RWPE2 (cell line): ENCODE results near the gene SCYL3.
"Not testable (repeated sequence)": the region's sequence is repeated elsewhere in the genome, so short reads cannot be mapped to it uniquely, and the experiment has no call there.

Experiments
- ATAC-seq: fragments of 200-7000 bp; cut with Tn5 transposase; 3 replicates; pipeline ENCODE4 v1.9.1; 2021; ENCODE audit warnings: low read depth
- DNase-seq: peaks from one replicate; pipeline ENCODE4 v3.0.0-alpha.2; 2020; ENCODE audit warnings: low spot score
- H3K27ac ChIP-seq: fragments of 450-650 bp; 2 replicates; pipeline ENCODE4 v1.5.1; 2017; ENCODE audit warnings: mild to moderate bottlenecking; ENCODE audit not compliant: poor library complexity, severe bottlenecking
- H3K27me3 ChIP-seq: fragments of 250-450 bp; sonication (Bioruptor Pico); 2 replicates; pipeline ENCODE4 v1.5.1; 2021; ENCODE audit warnings: mild to moderate bottlenecking, moderate library complexity; ENCODE audit not compliant: insufficient read depth, poor library complexity, severe bottlenecking
- H3K36me3 ChIP-seq: fragments of 250-450 bp; sonication (Bioruptor Pico); 2 replicates; pipeline ENCODE4 v1.5.1; 2020; ENCODE audit warnings: low read depth, mild to moderate bottlenecking, moderate library complexity
- H3K4me1 ChIP-seq: fragments of 250-450 bp; sonication (Bioruptor Pico); 2 replicates; pipeline ENCODE4 v1.5.1; 2021; ENCODE audit warnings: mild to moderate bottlenecking, moderate library complexity; ENCODE audit not compliant: insufficient read depth, poor library complexity, severe bottlenecking
- H3K4me3 ChIP-seq: fragments of 250-450 bp; sonication (Bioruptor Pico); 2 replicates; pipeline ENCODE4 v1.5.1; 2021; ENCODE audit warnings: mild to moderate bottlenecking, moderate library complexity; ENCODE audit not compliant: severe bottlenecking
- H3K9me3 ChIP-seq: fragments of 250-450 bp; sonication (Bioruptor Pico); 2 replicates; pipeline ENCODE4 v1.5.1; 2021; ENCODE audit warnings: mild to moderate bottlenecking, moderate library complexity; ENCODE audit not compliant: severe bottlenecking
- TF ChIP-seq, protein P1 (sequence below): fragments of 450-650 bp; IDR thresholded peaks from one replicate; pipeline ENCODE4 v1.5.1; 2017; ENCODE audit warnings: mild to moderate bottlenecking, moderate library complexity; ENCODE audit not compliant: poor library complexity, severe bottlenecking

SCYL3 gene

DNA sequence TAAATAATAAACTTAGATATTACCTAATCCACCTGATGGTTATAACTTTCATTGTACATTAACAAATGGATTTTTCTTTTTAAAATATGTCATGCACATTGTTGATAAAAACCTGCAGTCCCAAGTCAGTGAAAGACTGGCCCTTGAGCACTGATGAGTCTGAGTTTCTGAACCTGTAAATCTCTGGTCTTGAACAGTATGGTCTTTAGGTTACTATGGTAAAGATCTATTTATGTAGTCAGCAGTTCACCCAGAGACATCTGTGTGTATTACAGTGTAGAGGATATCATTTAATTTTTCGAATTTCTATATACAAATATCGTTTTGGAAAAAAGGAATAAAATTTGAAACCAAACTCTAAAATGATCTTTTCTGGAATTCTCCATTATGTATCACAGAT lies 30.4 kb upstream of the SCYL3 start:
- Histone ChIP-seq H3K4me1 (no peaks in the 10 kb centered on the region), H3K9me3 (peaks cover 2% of the 10 kb centered on the region), H3K27ac (no peak overlapping the region), H3K36me3 (no peaks in the 10 kb centered on the region), H3K4me3 (no peak overlapping the region), H3K27me3 (no peaks in the 10 kb centered on the region)
- no peak for DNase-seq
- TF ChIP-seq, protein P1, sequence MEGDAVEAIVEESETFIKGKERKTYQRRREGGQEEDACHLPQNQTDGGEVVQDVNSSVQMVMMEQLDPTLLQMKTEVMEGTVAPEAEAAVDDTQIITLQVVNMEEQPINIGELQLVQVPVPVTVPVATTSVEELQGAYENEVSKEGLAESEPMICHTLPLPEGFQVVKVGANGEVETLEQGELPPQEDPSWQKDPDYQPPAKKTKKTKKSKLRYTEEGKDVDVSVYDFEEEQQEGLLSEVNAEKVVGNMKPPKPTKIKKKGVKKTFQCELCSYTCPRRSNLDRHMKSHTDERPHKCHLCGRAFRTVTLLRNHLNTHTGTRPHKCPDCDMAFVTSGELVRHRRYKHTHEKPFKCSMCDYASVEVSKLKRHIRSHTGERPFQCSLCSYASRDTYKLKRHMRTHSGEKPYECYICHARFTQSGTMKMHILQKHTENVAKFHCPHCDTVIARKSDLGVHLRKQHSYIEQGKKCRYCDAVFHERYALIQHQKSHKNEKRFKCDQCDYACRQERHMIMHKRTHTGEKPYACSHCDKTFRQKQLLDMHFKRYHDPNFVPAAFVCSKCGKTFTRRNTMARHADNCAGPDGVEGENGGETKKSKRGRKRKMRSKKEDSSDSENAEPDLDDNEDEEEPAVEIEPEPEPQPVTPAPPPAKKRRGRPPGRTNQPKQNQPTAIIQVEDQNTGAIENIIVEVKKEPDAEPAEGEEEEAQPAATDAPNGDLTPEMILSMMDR, result no peak
- no peak for ATAC-seq

- Histone ChIP-seq H3K4me1 (no peaks in the 10 kb centered on the region), H3K36me3 (no peaks in the 10 kb centered on the region), H3K27me3 (no peaks in the 10 kb centered on the region), H3K27ac (no peak overlapping the region), H3K4me3 (no peak overlapping the region), H3K9me3 (no peaks in the 10 kb centered on the region)
- ATAC-seq (no peak), DNase-seq (no peak)
- TF ChIP-seq, protein P1, result no peak
Measured at GRCh38 chr1:169921080-169921479, 27.4 kb upstream of the SCYL3 start.

DNA sequence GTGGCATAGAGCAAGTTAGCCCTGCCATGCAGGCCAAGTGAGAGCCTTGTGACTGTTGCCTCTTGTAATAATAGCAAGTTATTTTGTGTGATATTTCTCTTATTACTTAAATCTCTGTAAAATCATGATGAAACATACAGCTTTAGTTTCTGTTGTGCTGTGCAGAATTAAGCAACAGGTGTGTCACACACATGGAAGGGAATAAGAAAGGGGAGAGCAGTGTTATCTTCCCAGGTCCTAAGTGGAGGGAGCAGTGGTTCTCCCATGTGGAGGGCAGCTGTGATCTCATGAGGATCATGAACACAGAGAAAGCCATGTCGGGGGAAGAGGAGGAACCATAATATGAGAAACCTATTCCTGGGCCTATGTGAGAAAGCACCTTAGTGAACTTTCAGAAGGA lies 25.2 kb upstream of the SCYL3 start:
- Histone ChIP-seq H3K27ac (no peak overlapping the region), H3K36me3 (no peaks in the 10 kb centered on the region), H3K4me1 (peaks cover 11% of the 10 kb centered on the region), H3K27me3 (no peaks in the 10 kb centered on the region), H3K9me3 (no peaks in the 10 kb centered on the region), H3K4me3 (no peak overlapping the region)
- TF ChIP-seq, protein P1, result no peak
- no peak for ATAC-seq
- no peak for DNase-seq

DNA sequence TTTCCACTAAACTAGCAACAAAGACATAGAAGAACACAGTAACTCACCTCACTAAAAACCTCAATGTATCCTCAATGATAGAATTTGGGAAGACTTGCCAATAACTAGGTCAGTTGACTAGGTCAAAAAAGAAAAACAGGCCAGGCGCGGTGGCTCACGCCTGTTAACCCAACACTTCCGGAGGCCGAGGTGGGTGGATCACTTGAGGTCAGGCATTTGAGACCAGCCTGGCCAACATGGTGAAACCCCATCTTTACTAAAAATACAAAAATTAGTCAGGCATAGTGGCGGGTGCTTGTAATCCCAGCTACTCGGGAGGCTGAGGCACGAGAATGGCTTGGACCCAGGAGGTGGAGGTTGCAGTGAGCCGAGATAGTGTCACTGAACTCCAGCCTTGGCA lies 24.5 kb upstream of the SCYL3 start:
- H3K27ac ChIP-seq, H3K4me3 ChIP-seq: not testable (repeated sequence)

GRCh38 chr1:169915150-169915549 lies 21.5 kb upstream of the SCYL3 start:
- H3K4me1 ChIP-seq, result peaks cover 11% of the 10 kb centered on the region
- TF ChIP-seq, protein P1, result no peak
- no peaks in the 10 kb centered on the region for H3K27me3 ChIP-seq
- no peak overlapping the region for H3K4me3 ChIP-seq
- no peaks in the 10 kb centered on the region for H3K36me3 ChIP-seq
- ATAC-seq (no peak), DNase-seq (no peak)
- no peaks in the 10 kb centered on the region for H3K9me3 ChIP-seq
- H3K27ac ChIP-seq, result peak overlapping the region; percentile 25

More for the DNA sequence above, 24.5 kb upstream of the SCYL3 start:
- not testable (repeated sequence) for H3K27me3 ChIP-seq, H3K9me3 ChIP-seq, DNase-seq, ATAC-seq, H3K36me3 ChIP-seq
- H3K4me1 ChIP-seq, result peaks cover 11% of the 10 kb centered on the region

GRCh38 chr1:169914531-169914930 lies 20.8 kb upstream of the SCYL3 start:
- Histone ChIP-seq H3K27me3 (no peaks in the 10 kb centered on the region), H3K27ac (peak overlapping the region; percentile 25)

More at GRCh38 chr1:169914531-169914930, 20.8 kb upstream of the SCYL3 start:
- ATAC-seq, result peak; percentile 84
- TF ChIP-seq, protein P1, result no peak
- no peaks in the 10 kb centered on the region for H3K36me3 ChIP-seq
- H3K4me3 ChIP-seq, result no peak overlapping the region
- no peak for DNase-seq
- peaks cover 11% of the 10 kb centered on the region for H3K4me1 ChIP-seq
- no peaks in the 10 kb centered on the region for H3K9me3 ChIP-seq
